NT2/D1 (cell line): ENCODE measurements around the gene ORAI2.

Experiments used
- DNase-seq: peaks from one replicate; pipeline ENCODE4 v3.0.0-alpha.2; 2011; ENCODE audit warnings: low read depth, low spot score
- H3K27me3 ChIP-seq: 2 replicates; pipeline ENCODE4 v1.6.0; 2011; ENCODE audit warnings: mild to moderate bottlenecking; ENCODE audit not compliant: insufficient read length, insufficient read depth
- H3K36me3 ChIP-seq: 2 replicates; pipeline ENCODE4 v1.6.1; 2011; ENCODE audit warnings: mild to moderate bottlenecking, low read length, mixed read lengths; ENCODE audit not compliant: insufficient read depth, insufficient read length
- H3K4me1 ChIP-seq: 2 replicates; pipeline ENCODE4 v1.5.1; 2011; ENCODE audit not compliant: insufficient read depth, insufficient read length
- H3K4me3 ChIP-seq: 2 replicates; pipeline ENCODE4 v1.5.1; 2011; ENCODE audit warnings: low read depth; ENCODE audit not compliant: insufficient read length
- H3K9ac ChIP-seq: 2 replicates; pipeline ENCODE4 v1.6.0; 2011; ENCODE audit warnings: low read depth; ENCODE audit not compliant: insufficient read length
- H3K9me3 ChIP-seq: 2 replicates; pipeline ENCODE4 v1.5.1; 2011; ENCODE audit warnings: mild to moderate bottlenecking, low read length; ENCODE audit not compliant: insufficient read depth
- SUZ12 ChIP-seq: IDR thresholded peaks from 2 replicates; pipeline ENCODE4 v1.6.1; 2011; ENCODE audit not compliant: insufficient read length, insufficient read depth; ENCODE audit errors: extremely low read depth
- YY1 ChIP-seq: IDR thresholded peaks from 2 replicates; pipeline ENCODE4 v1.6.1; 2011; ENCODE audit not compliant: insufficient read length, insufficient read depth
- ZNF274 ChIP-seq: IDR thresholded peaks from 2 replicates; pipeline ENCODE4 v1.6.1; 2011; ENCODE audit warnings: mild to moderate bottlenecking, low read depth, low read length

The ORAI2 gene

GRCh38 chr7:102456327-102456726 is 23.0 kb downstream of the ORAI2 start:
- no peaks in the 10 kb centered on the region for H3K27me3 ChIP-seq
- no peaks in the 10 kb centered on the region for H3K4me1 ChIP-seq
- no peaks in the 10 kb centered on the region for H3K9me3 ChIP-seq
- H3K4me3 ChIP-seq = no peak overlapping the region
- DNase-seq = no peak
- H3K9ac ChIP-seq = no peak overlapping the region
- H3K36me3 ChIP-seq = peaks cover 28% of the 10 kb centered on the region
- TF ChIP-seq YY1 (no peak), ZNF274 (no peak)

- no peaks in the 10 kb centered on the region for H3K9me3 ChIP-seq
- H3K36me3 ChIP-seq = peaks cover 33% of the 10 kb centered on the region
- TF ChIP-seq YY1 (no peak), ZNF274 (no peak), SUZ12 (no peak)
- no peak overlapping the region for H3K9ac ChIP-seq
- no peaks in the 10 kb centered on the region for H3K4me1 ChIP-seq
- no peak overlapping the region for H3K4me3 ChIP-seq
- no peak for DNase-seq
- H3K27me3 ChIP-seq = no peaks in the 10 kb centered on the region
Measured at GRCh38 chr7:102457352-102457924, 24.1 kb downstream of the ORAI2 start.

GRCh38 chr7:102459221-102459844 is 26.0 kb downstream of the ORAI2 start:
- Histone ChIP-seq H3K4me3 (no peak overlapping the region), H3K36me3 (peaks cover 37% of the 10 kb centered on the region), H3K4me1 (no peaks in the 10 kb centered on the region), H3K9ac (no peak overlapping the region), H3K9me3 (no peaks in the 10 kb centered on the region), H3K27me3 (no peaks in the 10 kb centered on the region)
- no peak for TF ChIP-seq YY1
- no peak for TF ChIP-seq ZNF274
- TF ChIP-seq SUZ12 = no peak
- DNase-seq = no peak

GRCh38 chr7:102460467-102460866 is 27.1 kb downstream of the ORAI2 start:
- no peak for DNase-seq
- H3K4me1 ChIP-seq = no peaks in the 10 kb centered on the region
- H3K4me3 ChIP-seq = no peak overlapping the region
- no peak for TF ChIP-seq ZNF274
- no peak for TF ChIP-seq YY1
- TF ChIP-seq SUZ12 = no peak
- no peak overlapping the region for H3K9ac ChIP-seq
- peaks cover 37% of the 10 kb centered on the region for H3K36me3 ChIP-seq
- no peaks in the 10 kb centered on the region for H3K27me3 ChIP-seq
- H3K9me3 ChIP-seq = no peaks in the 10 kb centered on the region

GRCh38 chr7:102463841-102464576 is 30.6 kb downstream of the ORAI2 start:
- no peak for TF ChIP-seq ZNF274
- no peak for TF ChIP-seq YY1
- no peak for TF ChIP-seq SUZ12
- Histone ChIP-seq H3K4me1 (peaks cover 2% of the 10 kb centered on the region), H3K36me3 (peaks cover 40% of the 10 kb centered on the region), H3K9ac (peak overlapping the region; percentile 98), H3K27me3 (no peaks in the 10 kb centered on the region), H3K4me3 (peak overlapping the region; percentile 99), H3K9me3 (no peaks in the 10 kb centered on the region)
- DNase-seq = no peak

GRCh38 chr7:102464577-102465280 is 31.4 kb downstream of the ORAI2 start, which contains the start of the genes ALKBH4 and LRWD1:
Gene ALKBH4, minus strand, starts transcription at chr7:102464863. Its CDS starts 27 bp downstream, at chr7:102464836.
Gene LRWD1, plus strand, starts transcription at chr7:102464984. Its CDS starts 97 bp downstream, at chr7:102465081.
- Histone ChIP-seq H3K4me3 (peak within 1 kb of the TSS; percentile 99), H3K9me3 (no peaks in the 10 kb centered on the region), H3K9ac (peak within 1 kb of the TSS; percentile 98), H3K36me3 (peaks cover 37% of the 10 kb centered on the region), H3K27me3 (no peaks in the 10 kb centered on the region), H3K4me1 (peaks cover 2% of the 10 kb centered on the region)
- TF ChIP-seq SUZ12 (no peak), ZNF274 (no peak), YY1 (peak; percentile 43)
- peak; percentile 81 for DNase-seq
